ENCODE data around the gene COL1A1.

The COL1A1 gene

GRCh38 chr17:50170662-50171370 lies 30.6 kb downstream of the COL1A1 start:
- Histone ChIP-seq H3K27me3 (ENCODE audit: insufficient read depth, low read length, poor library complexity) (no peaks in the 10 kb centered on the region), H2AFZ (ENCODE audit: low read depth, low read length) (no peak overlapping the region), H3K79me2 (ENCODE audit: insufficient read depth, low read length) (no peaks in the 10 kb centered on the region), H3K9me3 (ENCODE audit: insufficient read depth, low read length, severe bottlenecking) (no peaks in the 10 kb centered on the region), H4K20me1 (ENCODE audit: insufficient read depth, low read length) (no peaks in the 10 kb centered on the region), H3K9ac (ENCODE audit: low read depth, low read length) (no peak overlapping the region), H3K36me3 (ENCODE audit: insufficient read depth, low read length) (no peaks in the 10 kb centered on the region), H3K4me2 (ENCODE audit: insufficient read depth, low read length) (no peak overlapping the region), H3K4me3 (ENCODE audit: low read depth in 1 of 2, low read length in 2 of 2) (no peak overlapping the region), H3K27ac (ENCODE audit: low read length) (no peak overlapping the region), H3K4me1 (ENCODE audit: insufficient read depth, low read length) (no peaks in the 10 kb centered on the region)
- ATAC-seq (ENCODE audit: insufficient read depth, low read depth) (no peak), DNase-seq (no peak)
- no peak for TF ChIP-seq EZH2 (IDR thresholded peaks at IDR 0.05; ENCODE audit: borderline replicate concordance, low read depth, low read length, severe bottlenecking)
- TF ChIP-seq CTCF (IDR thresholded peaks at IDR 0.05; ENCODE audit: borderline replicate concordance, extremely low read depth, low read length, poor library complexity, severe bottlenecking): no peak

GRCh38 chr17:50169881-50170459 lies 31.5 kb downstream of the COL1A1 start:
- Histone ChIP-seq H3K79me2 (ENCODE audit: insufficient read depth, low read length) (no peaks in the 10 kb centered on the region), H2AFZ (ENCODE audit: low read depth, low read length) (no peak overlapping the region), H3K4me1 (ENCODE audit: insufficient read depth, low read length) (no peaks in the 10 kb centered on the region), H3K27me3 (ENCODE audit: insufficient read depth, low read length, poor library complexity) (no peaks in the 10 kb centered on the region), H3K27ac (ENCODE audit: low read length) (no peak overlapping the region), H3K36me3 (ENCODE audit: insufficient read depth, low read length) (no peaks in the 10 kb centered on the region), H3K9me3 (ENCODE audit: insufficient read depth, low read length, severe bottlenecking) (no peaks in the 10 kb centered on the region), H3K4me3 (ENCODE audit: low read depth in 1 of 2, low read length in 2 of 2) (no peak overlapping the region), H3K9ac (ENCODE audit: low read depth, low read length) (no peak overlapping the region), H4K20me1 (ENCODE audit: insufficient read depth, low read length) (no peaks in the 10 kb centered on the region), H3K4me2 (ENCODE audit: insufficient read depth, low read length) (no peak overlapping the region)
- DNase-seq: no peak
- TF ChIP-seq EZH2 (IDR thresholded peaks at IDR 0.05; ENCODE audit: borderline replicate concordance, low read depth, low read length, severe bottlenecking) (no peak), CTCF (IDR thresholded peaks at IDR 0.05; ENCODE audit: borderline replicate concordance, extremely low read depth, low read length, poor library complexity, severe bottlenecking) (no peak)
- no peak for ATAC-seq (ENCODE audit: insufficient read depth, low read depth)

GRCh38 chr17:50169121-50169764 lies 32.2 kb downstream of the COL1A1 start:
- Histone ChIP-seq H3K4me2 (ENCODE audit: insufficient read depth, low read length) (no peak overlapping the region), H3K79me2 (ENCODE audit: insufficient read depth, low read length) (no peaks in the 10 kb centered on the region), H3K9me3 (ENCODE audit: insufficient read depth, low read length, severe bottlenecking) (no peaks in the 10 kb centered on the region), H2AFZ (ENCODE audit: low read depth, low read length) (no peak overlapping the region), H4K20me1 (ENCODE audit: insufficient read depth, low read length) (no peaks in the 10 kb centered on the region), H3K4me3 (ENCODE audit: low read depth in 1 of 2, low read length in 2 of 2) (no peak overlapping the region), H3K27ac (ENCODE audit: low read length) (no peak overlapping the region), H3K9ac (ENCODE audit: low read depth, low read length) (no peak overlapping the region), H3K27me3 (ENCODE audit: insufficient read depth, low read length, poor library complexity) (no peaks in the 10 kb centered on the region), H3K36me3 (ENCODE audit: insufficient read depth, low read length) (no peaks in the 10 kb centered on the region), H3K4me1 (ENCODE audit: insufficient read depth, low read length) (no peaks in the 10 kb centered on the region)
- peak; percentile 77 for TF ChIP-seq CTCF (IDR thresholded peaks at IDR 0.05; ENCODE audit: borderline replicate concordance, extremely low read depth, low read length, poor library complexity, severe bottlenecking)
- TF ChIP-seq EZH2 (IDR thresholded peaks at IDR 0.05; ENCODE audit: borderline replicate concordance, low read depth, low read length, severe bottlenecking): no peak
- peak; percentile 65 for ATAC-seq (ENCODE audit: insufficient read depth, low read depth)
- peak; percentile 61 for DNase-seq

All from DND-41 (cell line).